ENCODE results near the gene IL17D.

IL17D gene

GRCh38 chr13:20691616-20692015, 11.9 kb upstream of the IL17D start:
- DNase-seq (ENCODE audit: low spot score) = no peak

DNA sequence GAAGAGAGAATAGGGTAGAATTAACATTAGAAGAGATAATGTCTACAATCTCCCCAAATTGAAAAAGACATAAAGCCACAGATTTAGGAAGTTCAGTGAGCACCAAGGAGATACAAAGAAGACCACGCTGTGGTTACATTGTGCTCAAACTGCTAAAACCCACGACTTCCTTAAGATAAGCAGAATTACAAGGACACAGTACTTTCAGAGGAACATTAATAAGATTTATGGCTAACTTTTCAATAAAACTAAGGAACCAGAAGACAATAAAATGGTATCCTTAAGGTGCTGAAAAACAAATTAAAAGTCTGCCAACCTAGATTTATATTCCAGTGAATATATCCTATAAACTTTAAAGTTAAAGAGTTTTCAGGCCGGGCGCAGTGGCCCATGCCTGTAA, 7.4 kb upstream of the IL17D start:
- no peak for DNase-seq (ENCODE audit: low spot score)

GRCh38 chr13:20699715-20700114, 3.8 kb upstream of the IL17D start:
- DNase-seq (ENCODE audit: low spot score) = no peak

DNA sequence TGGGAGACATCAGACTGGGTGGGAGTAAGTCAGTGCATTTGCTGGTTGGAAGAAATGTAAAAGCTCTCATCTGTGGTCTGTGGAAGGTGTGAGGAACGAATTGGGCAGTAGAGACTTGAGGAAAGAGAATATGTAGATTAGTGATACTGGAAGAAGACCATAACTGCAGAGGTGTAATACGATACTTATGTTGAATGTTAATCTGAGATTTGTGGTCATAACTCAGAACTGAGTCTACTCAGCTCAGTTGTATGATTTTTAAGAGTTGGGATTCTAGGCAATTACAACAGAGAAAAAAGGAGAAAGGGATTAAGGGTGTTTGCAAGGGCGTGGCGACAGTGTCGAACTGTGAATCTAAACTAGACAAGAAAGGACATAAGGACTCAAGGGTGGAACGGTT, 3.2 kb upstream of the IL17D start:
- no peak for DNase-seq (ENCODE audit: low spot score)

DNA sequence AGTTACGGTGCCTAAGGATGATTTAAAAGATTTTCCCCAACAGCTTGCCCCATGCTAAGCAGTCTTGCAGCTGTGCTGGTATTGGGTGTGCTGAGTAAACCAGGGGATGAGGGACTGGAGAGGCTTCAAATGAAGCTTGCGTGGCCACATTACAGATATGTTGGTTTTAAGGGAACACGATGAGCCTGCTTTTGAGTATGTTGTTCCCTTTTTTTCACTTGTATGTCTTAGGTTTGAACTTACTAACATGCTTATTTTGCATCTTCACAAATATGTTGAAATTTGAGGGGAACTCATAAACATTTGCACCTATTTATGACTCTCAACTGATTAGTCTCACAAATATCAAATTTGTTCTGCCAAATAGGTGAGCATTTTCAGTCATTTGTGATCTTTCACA, 2.0 kb upstream of the IL17D start:
- DNase-seq (ENCODE audit: low spot score) = no peak

- DNase-seq (ENCODE audit: low spot score) = no peak
These were observed 977 bp upstream of the IL17D start for GRCh38 chr13:20702530-20702914.

- DNase-seq (ENCODE audit: low spot score) = peak; percentile 60
These were observed 420 bp downstream of the IL17D start for GRCh38 chr13:20703780-20704458.

DNA sequence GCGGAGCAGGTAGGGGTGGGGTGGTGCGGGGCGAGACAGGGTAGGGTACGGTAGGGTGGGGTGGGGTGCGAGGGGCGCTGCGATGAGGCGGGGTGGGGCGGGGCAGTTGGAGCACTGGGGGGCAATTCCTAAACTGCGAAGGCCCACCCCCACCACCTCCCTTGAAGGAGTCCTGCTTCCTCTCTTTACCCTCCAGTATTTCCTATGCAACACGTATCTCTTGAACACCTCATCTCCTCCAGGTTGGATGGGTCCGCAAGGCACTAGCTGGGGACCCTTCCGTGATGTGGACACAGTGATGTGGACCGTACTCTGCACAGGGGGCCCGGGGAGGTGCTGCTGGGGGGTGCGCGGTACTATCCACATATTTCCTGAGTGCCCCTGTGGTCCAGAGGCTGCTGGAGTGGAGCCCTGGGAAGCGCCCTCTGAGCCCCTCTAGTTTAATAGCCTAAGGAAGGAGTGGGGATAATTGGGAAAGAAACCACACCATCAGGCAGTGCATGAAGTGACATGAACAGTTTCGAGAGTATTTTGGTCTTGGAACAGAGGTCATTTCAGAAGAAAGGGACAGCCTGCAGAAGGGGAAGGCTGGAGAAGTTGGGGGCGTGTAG, 1.1 kb downstream of the IL17D start:
- no peak for DNase-seq (ENCODE audit: low spot score)

DNA sequence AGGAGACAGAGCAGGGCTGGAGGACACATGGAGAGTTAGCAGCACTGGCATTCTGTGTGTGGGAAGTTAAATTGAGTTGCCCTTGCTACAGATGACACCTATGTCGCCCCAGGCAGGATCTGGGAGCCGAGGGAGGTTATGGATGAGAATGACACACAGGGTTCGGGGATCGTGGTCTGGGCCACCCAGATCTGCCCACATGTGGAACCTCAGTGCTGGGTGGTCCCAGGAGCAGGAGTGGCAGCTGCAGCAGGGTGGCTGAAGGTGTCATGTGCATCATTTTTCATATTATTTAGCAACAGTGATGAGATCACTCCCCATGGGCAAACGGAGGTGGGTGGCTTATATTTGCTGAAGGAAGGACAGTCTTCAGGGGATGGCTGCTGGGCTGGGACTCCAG, 3.2 kb downstream of the IL17D start:
- no peak for DNase-seq (ENCODE audit: low spot score)

- no peak for DNase-seq (ENCODE audit: low spot score)
These were observed 4.7 kb downstream of the IL17D start for GRCh38 chr13:20708216-20708615.

GRCh38 chr13:20709369-20709768, 5.9 kb downstream of the IL17D start:
- DNase-seq (ENCODE audit: low spot score) = no peak

GRCh38 chr13:20709782-20710181, 6.3 kb downstream of the IL17D start:
- DNase-seq (ENCODE audit: low spot score) = no peak

DNA sequence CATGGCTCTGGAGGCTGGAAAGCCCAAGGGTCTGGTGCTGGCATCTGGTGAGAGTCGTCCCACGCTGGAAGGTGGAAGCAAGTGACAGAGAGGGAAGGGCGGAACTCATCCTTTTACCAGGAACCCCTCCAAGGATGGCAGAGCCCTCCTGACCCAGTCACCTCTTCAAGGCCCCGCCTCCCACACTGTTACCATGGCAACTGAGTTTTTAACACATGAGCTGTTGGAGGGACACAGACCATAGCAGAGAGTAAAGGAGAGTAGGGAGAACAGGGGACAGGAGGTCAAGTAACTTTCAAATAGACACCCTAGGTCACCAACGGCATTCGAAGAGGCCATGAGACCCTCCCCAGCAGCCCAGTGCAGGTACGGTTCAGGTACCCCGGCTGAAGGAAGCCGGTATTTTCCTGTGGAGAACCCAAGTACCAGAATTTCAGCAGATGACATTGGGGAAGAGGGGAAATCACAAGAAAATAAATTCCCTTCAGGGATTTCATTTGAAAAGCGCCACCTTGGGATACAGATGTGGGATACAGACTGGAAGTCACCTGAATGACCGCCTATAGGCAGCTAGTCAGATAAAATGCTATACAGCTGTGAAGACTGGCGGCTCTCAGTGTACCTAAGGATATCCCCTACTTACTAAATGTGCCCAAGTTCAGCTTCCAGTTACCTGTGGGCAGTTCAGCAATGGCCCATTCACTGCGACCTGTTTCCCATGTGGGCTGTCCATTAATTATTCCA, 8.0 kb downstream of the IL17D start:
- no peak for DNase-seq (ENCODE audit: low spot score)

DNA sequence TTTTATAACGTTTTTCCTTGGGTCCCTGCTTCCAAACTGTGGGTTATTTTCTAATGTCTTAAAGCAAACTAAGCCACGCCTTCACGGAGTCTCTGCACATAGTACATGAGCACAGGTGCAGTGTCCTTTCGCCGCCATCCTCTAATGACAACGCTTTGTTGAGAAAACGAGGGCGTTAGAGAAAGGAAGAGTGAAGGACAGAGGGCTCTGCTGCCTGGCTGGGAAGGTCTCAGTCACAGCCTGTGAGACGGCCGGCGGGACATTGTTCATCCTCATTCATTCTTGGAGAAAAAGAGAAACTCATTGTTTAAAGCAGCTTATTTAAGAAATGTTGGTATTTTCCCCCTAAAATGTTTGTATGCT, 9.5 kb downstream of the IL17D start:
- DNase-seq (ENCODE audit: low spot score) = no peak

DNA sequence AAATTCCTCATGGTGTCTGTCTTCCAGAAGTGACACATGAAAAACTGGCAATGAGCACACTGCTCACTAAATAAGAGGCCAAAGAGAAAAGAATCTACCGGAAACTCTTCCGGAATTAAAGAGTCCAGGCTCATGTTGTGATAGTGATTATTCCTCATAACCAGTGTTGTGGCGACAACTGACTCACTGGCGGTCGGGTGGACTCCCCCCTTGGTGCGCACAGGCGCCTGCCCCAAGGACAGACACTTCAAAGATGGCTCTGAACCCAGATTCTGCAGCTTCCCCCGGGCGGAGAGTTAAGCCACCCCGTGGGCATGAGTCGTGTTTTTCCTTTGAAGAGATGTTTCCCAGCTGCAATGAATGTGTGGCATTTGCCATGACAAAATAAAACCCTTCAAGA, 10.3 kb downstream of the IL17D start:
- no peak for DNase-seq (ENCODE audit: low spot score)

- DNase-seq (ENCODE audit: low spot score) = no peak
These were observed 10.7 kb downstream of the IL17D start for GRCh38 chr13:20714161-20714560.

GRCh38 chr13:20714563-20715329, 11.2 kb downstream of the IL17D start:
- DNase-seq (ENCODE audit: low spot score) = no peak

GRCh38 chr13:20715330-20715712, 11.8 kb downstream of the IL17D start:
- DNase-seq (ENCODE audit: low spot score) = no peak

GRCh38 chr13:20716951-20717350, 13.5 kb downstream of the IL17D start:
- no peak for DNase-seq (ENCODE audit: low spot score)

DNA sequence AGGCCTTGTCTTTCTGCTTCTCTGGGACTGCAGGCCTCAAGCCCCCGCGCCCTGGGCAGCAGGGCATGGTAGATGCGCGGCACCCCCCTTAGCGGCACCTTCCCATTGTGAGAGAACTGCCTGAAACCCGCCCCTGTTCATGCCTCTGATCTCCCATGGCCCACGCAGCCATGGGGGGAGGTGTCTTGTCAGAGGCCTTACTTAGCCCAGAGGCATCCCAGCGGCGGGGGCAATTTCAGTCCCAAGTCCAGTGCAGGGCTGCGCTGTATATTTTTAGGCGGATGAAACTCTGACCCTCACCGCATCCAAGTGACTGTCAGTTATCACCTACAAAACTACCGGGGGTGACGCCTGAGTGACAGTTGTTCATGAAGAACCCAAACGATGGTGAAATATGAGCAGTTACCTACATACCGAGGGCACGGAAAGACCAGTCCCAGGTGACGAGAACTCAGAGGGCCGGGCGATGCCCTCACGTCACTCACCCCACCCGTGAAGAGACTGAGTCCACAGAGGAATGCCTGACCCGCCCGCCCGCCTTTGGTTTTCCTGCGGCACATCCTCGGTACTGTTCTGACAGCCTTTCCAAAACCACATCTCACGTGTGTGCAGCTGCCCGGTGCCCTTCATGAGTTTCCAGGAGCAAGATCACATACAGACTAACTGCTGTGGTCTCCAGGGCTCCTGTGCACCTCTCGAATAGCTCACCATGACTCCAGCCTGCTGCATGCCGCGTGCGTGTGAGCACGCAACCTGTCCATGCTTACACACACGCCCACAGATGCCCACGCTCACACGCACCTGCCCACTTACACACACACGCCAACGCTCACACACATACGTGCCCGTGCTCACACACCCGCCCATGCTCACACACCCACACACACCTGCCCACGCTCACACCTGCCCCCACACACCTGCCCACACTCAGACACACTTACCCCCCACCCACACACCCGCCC, 14.4 kb downstream of the IL17D start:
- DNase-seq (ENCODE audit: low spot score) = no peak

- DNase-seq (ENCODE audit: low spot score) = no peak
These were observed 15.6 kb downstream of the IL17D start for GRCh38 chr13:20718958-20719566.

Measured in activated CD4-positive, alpha-beta T cell treated with anti-CD3 and anti-CD28 coated beads, Interleukin-2, Interleukin-4, amounts not matched to agents 100 ng/mL and 50 ng/mL, durations not matched to agents 16 hours and 8 hours (primary cell).